Body of pancreas (tissue), 4 donors: ENCODE data around the gene SORL1. TPM values are rescaled to one million over a fixed set of nuclear protein-coding genes. Genes with fewer than 3 reads are reported as not detected.

ENCODE experiments used
- ATAC-seq: fragments of 150-250 bp; one replicate; pipeline ENCODE4 v1.9.1; 2016
- DNase-seq, 4 donors: peaks; one replicate each; pipeline ENCODE4 v3.0.0-alpha.2; 2019
- H3K27ac ChIP-seq, 4 donors: fragments of 200-600 bp; sonication (generic); 1 replicate in 3 of 4; 2 replicates in 1 of 4; pipeline versions ENCODE4 v1.5.1 to v1.6.1; 2016 to 2019; ENCODE audit warnings: mild to moderate bottlenecking in 1 of 4, mixed read lengths in 1 of 4, moderate library complexity in 1 of 4
- H3K27me3 ChIP-seq, 2 donors: fragments of 200-600 bp; sonication (generic); one replicate each; pipeline ENCODE4 v1.6.0; 2016; ENCODE audit warnings: mild to moderate bottlenecking in 1 of 2
- H3K36me3 ChIP-seq, 2 donors: fragments of 200-600 bp; sonication (generic); replicated peaks in 1 of 2; 2 replicates each; pipeline ENCODE4 v1.5.1; 2016; ENCODE audit warnings: low read depth in 2 of 2; ENCODE audit not compliant: insufficient read depth in 1 of 2
- H3K4me1 ChIP-seq: fragments of 200-600 bp; sonication (generic); one replicate; pipeline ENCODE4 v1.6.0; 2016
- H3K4me3 ChIP-seq, 2 donors: fragments of 200-600 bp; sonication (generic); 1 replicate in 1 of 2; 2 replicates in 1 of 2; pipeline ENCODE4 v1.5.1; 2016 to 2019
- H3K9me3 ChIP-seq, 3 donors: fragments of 200-600 bp; sonication (generic); 1 replicate in 2 of 3; 2 replicates in 1 of 3; pipeline ENCODE4 v1.5.1; 2016
- CTCF ChIP-seq, 7 experiments: fragments of 450-650 bp in 4 of 7; fragments of 200-600 bp in 3 of 7; sonication (generic) in 3 of 7; IDR thresholded peaks; one replicate each; pipeline ENCODE4 v1.5.1; 2016 to 2019; ENCODE audit warnings: antibody characterized with exemption in 7 of 7
- POLR2A ChIP-seq, 3 donors: fragments of 450-650 bp; IDR thresholded peaks; one replicate each; pipeline ENCODE4 v1.6.1; 2016; ENCODE audit warnings: antibody characterized with exemption in 3 of 3, mild to moderate bottlenecking in 2 of 3
- WGBS, 2 donors: methylation state at CpG; one replicate each; pipeline ENCODE4 v1.1.5; 2017; 5-methylcytosine and 5-hydroxymethylcytosine counted together
- intact Hi-C: fragments of 100-400 bp; cut with DNase I; formaldehyde crosslinking; loops from one replicate; pipeline ENCODE4 v1.15.1; 2023
- total RNA-seq, 2 donors: library from RNA; depleted of rRNA; stranded (reverse); fragments of >200 nt; gene quantifications; one replicate each; pipeline ENCODE4 v1.1.0, GENCODE V29; 2016

SORL1 gene
- total RNA-seq, 2 donors from 2014 or later = 25.1 to 26.5 TPM

DNA sequence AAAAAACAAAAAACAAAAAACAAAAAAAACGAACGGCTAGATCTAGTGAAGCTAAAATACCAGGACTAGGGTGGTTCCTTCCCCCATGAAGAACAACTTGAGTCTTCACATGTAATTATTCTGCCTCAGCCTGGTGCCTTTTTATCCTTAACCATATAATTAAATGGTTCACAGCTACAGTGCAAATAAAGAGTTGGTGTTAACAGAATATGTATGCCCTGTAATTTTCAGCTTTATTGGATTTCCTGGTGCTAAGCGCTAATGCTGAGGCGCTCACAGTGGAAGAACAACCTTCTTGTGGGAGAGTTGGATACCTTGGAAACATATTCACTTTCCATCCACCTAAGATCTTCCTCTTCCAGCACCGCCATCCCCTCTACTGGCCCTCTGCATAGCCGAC is 159.1 kb downstream of the SORL1 start:
- TF ChIP-seq POLR2A (IDR thresholded peaks at IDR 0.05) (no peak), CTCF (IDR thresholded peaks at IDR 0.05) (no peak)
- intact Hi-C loops = no loop called here

GRCh38 chr11:121613724-121614123 is 161.6 kb downstream of the SORL1 start:
- Histone ChIP-seq H3K4me1 (no peaks in the 10 kb centered on the region), H3K27ac (no peak overlapping the region), H3K4me3 (no peak overlapping the region), H3K36me3 (peaks cover 0 to 2% of the 10 kb centered on the region in 2 donors), H3K9me3 (no peaks in the 10 kb centered on the region), H3K27me3 (no peaks in the 10 kb centered on the region)
- no peak for TF ChIP-seq CTCF (IDR thresholded peaks at IDR 0.05)
- DNase-seq (no peak), ATAC-seq (no peak)
- intact Hi-C loops = no loop called here
- 74% methylated on average over 4 of the region's 4 CpGs for WGBS, 2 donors

More for the DNA sequence above, 159.1 kb downstream of the SORL1 start:
- Histone ChIP-seq H3K27me3 (no peaks in the 10 kb centered on the region), H3K4me1 (no peaks in the 10 kb centered on the region), H3K4me3 (no peak overlapping the region), H3K36me3 (peaks cover 0 to 2% of the 10 kb centered on the region in 2 donors), H3K27ac (no peak overlapping the region), H3K9me3 (no peaks in the 10 kb centered on the region)
- DNase-seq = no peak
- WGBS, 2 donors = 80 to 85% methylated on average over 6 of the region's 6 CpGs
- no peak for ATAC-seq

DNA sequence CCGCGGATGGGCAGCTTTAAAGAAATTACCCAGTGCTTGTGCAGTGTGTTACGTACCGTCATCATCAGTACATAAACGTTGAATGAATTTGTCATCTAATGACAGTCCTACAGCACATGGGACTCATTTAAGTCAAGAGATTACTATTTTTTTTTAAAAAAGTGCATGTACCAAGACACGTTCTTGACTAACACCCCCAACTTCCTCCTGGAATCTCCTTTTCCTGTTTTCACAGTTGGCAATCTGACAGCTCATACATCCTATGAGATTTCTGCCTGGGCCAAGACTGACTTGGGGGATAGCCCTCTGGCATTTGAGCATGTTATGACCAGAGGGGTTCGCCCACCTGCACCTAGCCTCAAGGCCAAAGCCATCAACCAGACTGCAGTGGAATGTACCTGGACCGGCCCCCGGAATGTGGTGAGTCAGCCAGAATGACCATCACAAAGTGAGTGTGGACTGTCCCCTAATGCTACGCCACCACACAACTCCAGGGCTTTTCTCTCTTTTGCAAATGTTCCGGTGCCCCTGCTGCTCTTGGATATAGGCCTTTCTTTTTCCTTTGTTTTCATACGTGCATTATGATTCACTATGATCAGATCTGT is 162.6 kb downstream of the SORL1 start:
- Histone ChIP-seq H3K36me3 (peaks cover 0 to 2% of the 10 kb centered on the region in 2 donors), H3K27me3 (no peaks in the 10 kb centered on the region), H3K4me3 (no peak overlapping the region), H3K27ac (no peak overlapping the region), H3K4me1 (no peaks in the 10 kb centered on the region), H3K9me3 (no peaks in the 10 kb centered on the region)
- intact Hi-C loops = no loop called here
- no peak for ATAC-seq
- 79 to 80% methylated on average over 12 of the region's 12 CpGs for whole genome bisulfite sequencing, 2 donors
- no peak for DNase-seq
- no peak for TF ChIP-seq CTCF (IDR thresholded peaks at IDR 0.05)
- no peak for TF ChIP-seq POLR2A (IDR thresholded peaks at IDR 0.05)

- intact Hi-C loops = no loop called here
- DNase-seq (no peak), ATAC-seq (no peak)
- no peak for TF ChIP-seq CTCF (IDR thresholded peaks at IDR 0.05)
- H3K4me3 ChIP-seq = no peak overlapping the region
- H3K27ac ChIP-seq = no peak overlapping the region
- H3K9me3 ChIP-seq = no peaks in the 10 kb centered on the region
- 75 to 82% methylated on average over 3 of the region's 3 CpGs for WGBS, 2 donors
- no peaks in the 10 kb centered on the region for H3K27me3 ChIP-seq
- peaks cover 0 to 2% of the 10 kb centered on the region in 2 donors for H3K36me3 ChIP-seq
- no peaks in the 10 kb centered on the region for H3K4me1 ChIP-seq
These were observed 163.4 kb downstream of the SORL1 start for GRCh38 chr11:121615501-121615900.

GRCh38 chr11:121618516-121618915 is 166.4 kb downstream of the SORL1 start:
- TF ChIP-seq POLR2A (IDR thresholded peaks at IDR 0.05) (no peak), CTCF (IDR thresholded peaks at IDR 0.05) (no peak)
- intact Hi-C loops = no loop called here
- 81 to 87% methylated on average over 8 of the region's 8 CpGs for WGBS, 2 donors
- H3K4me3 ChIP-seq = no peak overlapping the region
- H3K36me3 ChIP-seq = no peaks in the 10 kb centered on the region
- H3K27ac ChIP-seq = no peak overlapping the region
- no peaks in the 10 kb centered on the region for H3K27me3 ChIP-seq
- ATAC-seq (no peak), DNase-seq (no peak)
- H3K9me3 ChIP-seq = no peaks in the 10 kb centered on the region
- H3K4me1 ChIP-seq = no peaks in the 10 kb centered on the region
